HEK293 (cell line): ENCODE measurements around the gene ELP6.
"Not testable (repeated sequence)": the region's sequence is repeated elsewhere in the genome, so short reads cannot be mapped to it uniquely, and the experiment has no call there.

ENCODE experiments used
- GLIS2 ChIP-seq: fragments of 450-650 bp; formaldehyde crosslinking; IDR thresholded peaks from 2 replicates; pipeline ENCODE4 v1.5.1; 2016; ENCODE audit warnings: missing biosample characterization, missing genetic modification characterization
- MEIS1 ChIP-seq: sonication (generic); formaldehyde crosslinking; IDR thresholded peaks from 2 replicates; pipeline ENCODE4 v1.8.1; 2022; ENCODE audit warnings: missing genetic modification reagents, mild to moderate bottlenecking, borderline replicate concordance
- SP7 ChIP-seq: fragments of 450-650 bp; formaldehyde crosslinking; IDR thresholded peaks from 2 replicates; pipeline ENCODE4 v1.5.1; 2016; ENCODE audit warnings: missing biosample characterization, missing genetic modification characterization
- ZNF302 ChIP-seq: fragments of 450-650 bp; formaldehyde crosslinking; IDR thresholded peaks from 2 replicates; pipeline ENCODE4 v1.5.1; 2016; ENCODE audit warnings: missing biosample characterization, missing genetic modification characterization, low read depth
- ZNF416 ChIP-seq: fragments of 450-650 bp; formaldehyde crosslinking; IDR thresholded peaks from 2 replicates; pipeline ENCODE4 v1.5.1; 2016; ENCODE audit warnings: missing biosample characterization, missing genetic modification characterization
- ZNF530 ChIP-seq: fragments of 450-650 bp; formaldehyde crosslinking; IDR thresholded peaks from 2 replicates; pipeline ENCODE4 v1.5.1; 2016; ENCODE audit warnings: low read depth, missing biosample characterization, missing genetic modification characterization
- ZNF585B ChIP-seq: fragments of 450-650 bp; formaldehyde crosslinking; IDR thresholded peaks from 2 replicates; pipeline ENCODE4 v1.5.1; 2016; ENCODE audit warnings: missing biosample characterization, missing genetic modification characterization
- ZNF623 ChIP-seq: fragments of 450-650 bp; formaldehyde crosslinking; IDR thresholded peaks from 2 replicates; pipeline ENCODE4 v1.5.1; 2016; ENCODE audit warnings: missing biosample characterization, missing genetic modification characterization
- ZNF701 ChIP-seq: fragments of 450-650 bp; formaldehyde crosslinking; IDR thresholded peaks from 2 replicates; pipeline ENCODE4 v1.5.1; 2016; ENCODE audit warnings: missing biosample characterization, missing genetic modification characterization
- ZNF777 ChIP-seq: fragments of 450-650 bp; formaldehyde crosslinking; IDR thresholded peaks from 2 replicates; pipeline ENCODE4 v1.5.1; 2017; ENCODE audit warnings: missing biosample characterization, missing genetic modification characterization, borderline replicate concordance
- ZNF785 ChIP-seq: fragments of 450-650 bp; formaldehyde crosslinking; IDR thresholded peaks from 2 replicates; pipeline ENCODE4 v1.5.1; 2016; ENCODE audit warnings: missing biosample characterization, missing genetic modification characterization
- TF ChIP-seq, protein P1 (sequence below): fragments of 450-650 bp; formaldehyde crosslinking; IDR thresholded peaks from 2 replicates; pipeline ENCODE4 v1.5.1; 2016; ENCODE audit warnings: missing biosample characterization, missing genetic modification characterization
- TF ChIP-seq, protein P2 (sequence below): fragments of 450-650 bp; formaldehyde crosslinking; conservative IDR thresholded peaks from 2 replicates; pipeline ENCODE4 v1.5.1; 2016; ENCODE audit warnings: low read depth, missing biosample characterization, missing genetic modification characterization
- TF ChIP-seq, protein P3 (sequence below): fragments of 450-650 bp; formaldehyde crosslinking; IDR thresholded peaks from 2 replicates; pipeline ENCODE4 v1.5.1; 2016; ENCODE audit warnings: missing biosample characterization, missing genetic modification characterization

DNA sequence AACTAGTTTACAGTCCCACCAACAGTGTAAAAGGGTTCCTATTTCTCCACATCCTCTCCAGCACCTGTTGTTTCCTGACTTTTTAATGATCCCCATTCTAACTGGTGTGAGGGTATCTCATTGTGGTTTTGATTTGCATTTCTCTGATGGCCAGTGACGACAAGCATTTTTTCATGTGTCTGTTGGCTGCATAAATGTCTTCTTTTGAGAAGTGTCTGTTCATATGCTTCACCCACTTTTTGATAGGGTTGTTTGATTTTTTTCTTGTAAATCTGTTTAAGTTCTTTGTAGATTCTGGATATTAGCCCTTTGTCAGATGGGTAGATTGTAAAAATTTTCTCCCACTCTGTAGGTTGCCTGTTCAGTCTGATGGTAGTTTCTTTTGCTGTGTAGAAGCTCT is 45.2 kb downstream of the ELP6 start:
- TF ChIP-seq, protein P1, sequence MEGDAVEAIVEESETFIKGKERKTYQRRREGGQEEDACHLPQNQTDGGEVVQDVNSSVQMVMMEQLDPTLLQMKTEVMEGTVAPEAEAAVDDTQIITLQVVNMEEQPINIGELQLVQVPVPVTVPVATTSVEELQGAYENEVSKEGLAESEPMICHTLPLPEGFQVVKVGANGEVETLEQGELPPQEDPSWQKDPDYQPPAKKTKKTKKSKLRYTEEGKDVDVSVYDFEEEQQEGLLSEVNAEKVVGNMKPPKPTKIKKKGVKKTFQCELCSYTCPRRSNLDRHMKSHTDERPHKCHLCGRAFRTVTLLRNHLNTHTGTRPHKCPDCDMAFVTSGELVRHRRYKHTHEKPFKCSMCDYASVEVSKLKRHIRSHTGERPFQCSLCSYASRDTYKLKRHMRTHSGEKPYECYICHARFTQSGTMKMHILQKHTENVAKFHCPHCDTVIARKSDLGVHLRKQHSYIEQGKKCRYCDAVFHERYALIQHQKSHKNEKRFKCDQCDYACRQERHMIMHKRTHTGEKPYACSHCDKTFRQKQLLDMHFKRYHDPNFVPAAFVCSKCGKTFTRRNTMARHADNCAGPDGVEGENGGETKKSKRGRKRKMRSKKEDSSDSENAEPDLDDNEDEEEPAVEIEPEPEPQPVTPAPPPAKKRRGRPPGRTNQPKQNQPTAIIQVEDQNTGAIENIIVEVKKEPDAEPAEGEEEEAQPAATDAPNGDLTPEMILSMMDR (tag by site-specific recombination), result not testable (repeated sequence)
- TF ChIP-seq GLIS2; MEIS1; ZNF701; ZNF416 (tag by site-specific recombination); ZNF585B (tag by site-specific recombination); ZNF785 (tag by site-specific recombination); SP7 (tag by site-specific recombination); ZNF623 (tag by site-specific recombination); ZNF302; ZNF777 (tag by site-specific recombination); ZNF530 (tag by site-specific recombination): not testable (repeated sequence)
- TF ChIP-seq, protein P2, sequence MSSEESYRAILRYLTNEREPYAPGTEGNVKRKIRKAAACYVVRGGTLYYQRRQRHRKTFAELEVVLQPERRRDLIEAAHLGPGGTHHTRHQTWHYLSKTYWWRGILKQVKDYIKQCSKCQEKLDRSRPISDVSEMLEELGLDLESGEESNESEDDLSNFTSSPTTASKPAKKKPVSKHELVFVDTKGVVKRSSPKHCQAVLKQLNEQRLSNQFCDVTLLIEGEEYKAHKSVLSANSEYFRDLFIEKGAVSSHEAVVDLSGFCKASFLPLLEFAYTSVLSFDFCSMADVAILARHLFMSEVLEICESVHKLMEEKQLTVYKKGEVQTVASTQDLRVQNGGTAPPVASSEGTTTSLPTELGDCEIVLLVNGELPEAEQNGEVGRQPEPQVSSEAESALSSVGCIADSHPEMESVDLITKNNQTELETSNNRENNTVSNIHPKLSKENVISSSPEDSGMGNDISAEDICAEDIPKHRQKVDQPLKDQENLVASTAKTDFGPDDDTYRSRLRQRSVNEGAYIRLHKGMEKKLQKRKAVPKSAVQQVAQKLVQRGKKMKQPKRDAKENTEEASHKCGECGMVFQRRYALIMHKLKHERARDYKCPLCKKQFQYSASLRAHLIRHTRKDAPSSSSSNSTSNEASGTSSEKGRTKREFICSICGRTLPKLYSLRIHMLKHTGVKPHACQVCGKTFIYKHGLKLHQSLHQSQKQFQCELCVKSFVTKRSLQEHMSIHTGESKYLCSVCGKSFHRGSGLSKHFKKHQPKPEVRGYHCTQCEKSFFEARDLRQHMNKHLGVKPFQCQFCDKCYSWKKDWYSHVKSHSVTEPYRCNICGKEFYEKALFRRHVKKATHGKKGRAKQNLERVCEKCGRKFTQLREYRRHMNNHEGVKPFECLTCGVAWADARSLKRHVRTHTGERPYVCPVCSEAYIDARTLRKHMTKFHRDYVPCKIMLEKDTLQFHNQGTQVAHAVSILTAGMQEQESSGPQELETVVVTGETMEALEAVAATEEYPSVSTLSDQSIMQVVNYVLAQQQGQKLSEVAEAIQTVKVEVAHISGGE (tag by site-specific recombination), result not testable (repeated sequence)
- TF ChIP-seq, protein P3, sequence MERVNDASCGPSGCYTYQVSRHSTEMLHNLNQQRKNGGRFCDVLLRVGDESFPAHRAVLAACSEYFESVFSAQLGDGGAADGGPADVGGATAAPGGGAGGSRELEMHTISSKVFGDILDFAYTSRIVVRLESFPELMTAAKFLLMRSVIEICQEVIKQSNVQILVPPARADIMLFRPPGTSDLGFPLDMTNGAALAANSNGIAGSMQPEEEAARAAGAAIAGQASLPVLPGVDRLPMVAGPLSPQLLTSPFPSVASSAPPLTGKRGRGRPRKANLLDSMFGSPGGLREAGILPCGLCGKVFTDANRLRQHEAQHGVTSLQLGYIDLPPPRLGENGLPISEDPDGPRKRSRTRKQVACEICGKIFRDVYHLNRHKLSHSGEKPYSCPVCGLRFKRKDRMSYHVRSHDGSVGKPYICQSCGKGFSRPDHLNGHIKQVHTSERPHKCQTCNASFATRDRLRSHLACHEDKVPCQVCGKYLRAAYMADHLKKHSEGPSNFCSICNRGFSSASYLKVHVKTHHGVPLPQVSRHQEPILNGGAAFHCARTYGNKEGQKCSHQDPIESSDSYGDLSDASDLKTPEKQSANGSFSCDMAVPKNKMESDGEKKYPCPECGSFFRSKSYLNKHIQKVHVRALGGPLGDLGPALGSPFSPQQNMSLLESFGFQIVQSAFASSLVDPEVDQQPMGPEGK, result not testable (repeated sequence)
